Uterus (tissue), 2 donors: ENCODE measurements around the gene CARD18.

Source experiments
- CTCF ChIP-seq, 4 experiments: fragments of 200-600 bp in 2 of 4; fragments of 450-650 bp in 2 of 4; sonication (generic) in 2 of 4; IDR thresholded peaks; one replicate each; pipeline ENCODE4 v1.5.1; 2016 to 2019; ENCODE audit warnings: antibody characterized with exemption in 4 of 4, mild to moderate bottlenecking in 2 of 4, moderate library complexity in 1 of 4
- POLR2A ChIP-seq, 2 donors: fragments of 450-650 bp; IDR thresholded peaks; one replicate each; pipeline ENCODE4 v1.6.1; 2016; ENCODE audit warnings: antibody characterized with exemption in 2 of 2, mild to moderate bottlenecking in 1 of 2, moderate library complexity in 1 of 2

GRCh38 chr11:105109855-105110687 lies 29.5 kb downstream of the CARD18 start:
- TF ChIP-seq CTCF (IDR thresholded peaks at IDR 0.05): no peak
- no peak for TF ChIP-seq POLR2A (IDR thresholded peaks at IDR 0.05)
